HG03558 (cell line): Measurements from ENCODE around the gene REEP1.
"Not testable (repeated sequence)": the region's sequence is repeated elsewhere in the genome, so short reads cannot be mapped to it uniquely, and the experiment has no call there.

Experiments
- ATAC-seq: cut with Tn5 transposase; IDR thresholded peaks from one replicate; pipeline ENCODE4 v1.9.1; 2021; ENCODE audit warnings: moderate number of reproducible peaks; ENCODE audit not compliant: unreplicated experiment; ENCODE audit errors: extremely low read depth

REEP1 gene

GRCh38 chr2:86211033-86211795 lies 126.2 kb downstream of the REEP1 start:
- no peak for ATAC-seq

DNA sequence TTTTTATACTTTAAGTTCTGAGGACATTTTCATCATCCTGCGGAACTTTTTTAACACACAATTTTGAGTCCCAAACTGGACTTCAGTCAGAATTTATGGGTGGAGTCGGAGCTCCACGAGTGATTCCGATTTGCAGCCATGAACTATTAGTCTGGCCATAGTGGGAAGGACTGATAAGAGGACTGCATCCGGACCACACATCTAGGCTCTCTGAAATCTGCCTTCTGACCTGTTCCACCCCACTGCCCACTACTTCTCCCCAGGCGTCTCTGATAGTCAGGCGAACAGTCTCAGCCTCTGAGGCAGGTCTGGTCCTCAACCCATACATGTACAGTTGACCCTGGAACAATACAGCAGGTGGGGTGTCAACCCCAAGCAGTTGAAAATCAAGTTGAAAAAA lies 133.0 kb downstream of the REEP1 start:
- ATAC-seq: no peak

DNA sequence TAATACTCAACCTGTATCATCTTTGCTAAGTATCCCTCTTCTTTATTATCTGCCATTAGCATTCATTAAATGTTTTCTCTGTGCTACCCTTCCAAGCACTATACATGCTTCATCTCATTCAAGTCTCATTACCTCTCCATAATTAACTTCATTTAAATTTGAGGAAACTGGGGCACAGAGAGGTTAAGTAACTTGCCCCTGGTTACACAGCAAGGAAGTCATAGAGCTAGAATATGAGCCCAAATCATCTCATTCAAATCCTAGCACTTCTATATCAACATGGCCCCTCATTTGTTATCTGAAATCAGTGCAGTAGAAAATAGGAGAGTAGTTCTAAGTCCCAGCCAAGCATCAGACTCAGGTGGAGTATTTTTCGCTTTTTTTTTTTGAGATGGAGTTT lies 133.8 kb downstream of the REEP1 start:
- no peak for ATAC-seq

DNA sequence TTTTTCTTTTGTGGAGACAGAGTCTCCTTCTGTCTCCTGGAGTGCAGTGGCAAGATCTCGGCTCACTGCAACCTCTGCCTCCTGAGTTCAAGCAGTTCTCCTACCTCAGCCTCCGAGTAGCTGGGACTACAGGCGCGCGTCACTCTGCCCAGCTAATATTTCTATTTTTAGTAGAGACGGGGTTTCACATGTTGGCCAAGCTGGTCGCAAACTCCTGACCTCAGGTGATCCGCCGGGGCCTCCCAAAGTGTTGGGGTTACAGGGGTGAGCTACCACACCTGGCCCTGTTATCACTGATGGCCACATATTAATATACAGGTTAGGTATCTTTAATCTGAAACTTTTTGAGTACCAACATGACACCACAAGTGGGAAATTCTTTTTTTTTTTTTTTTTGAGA lies 134.7 kb downstream of the REEP1 start:
- no peak for ATAC-seq

GRCh38 chr2:86202336-86202692 lies 135.1 kb downstream of the REEP1 start:
- no peak for ATAC-seq

- no peak for ATAC-seq
Measured at GRCh38 chr2:86201671-86202335, 135.6 kb downstream of the REEP1 start.

- not testable (repeated sequence) for ATAC-seq
Measured at GRCh38 chr2:86200564-86200963, 136.9 kb downstream of the REEP1 start.

GRCh38 chr2:86199834-86200177 lies 137.6 kb downstream of the REEP1 start:
- no peak for ATAC-seq

DNA sequence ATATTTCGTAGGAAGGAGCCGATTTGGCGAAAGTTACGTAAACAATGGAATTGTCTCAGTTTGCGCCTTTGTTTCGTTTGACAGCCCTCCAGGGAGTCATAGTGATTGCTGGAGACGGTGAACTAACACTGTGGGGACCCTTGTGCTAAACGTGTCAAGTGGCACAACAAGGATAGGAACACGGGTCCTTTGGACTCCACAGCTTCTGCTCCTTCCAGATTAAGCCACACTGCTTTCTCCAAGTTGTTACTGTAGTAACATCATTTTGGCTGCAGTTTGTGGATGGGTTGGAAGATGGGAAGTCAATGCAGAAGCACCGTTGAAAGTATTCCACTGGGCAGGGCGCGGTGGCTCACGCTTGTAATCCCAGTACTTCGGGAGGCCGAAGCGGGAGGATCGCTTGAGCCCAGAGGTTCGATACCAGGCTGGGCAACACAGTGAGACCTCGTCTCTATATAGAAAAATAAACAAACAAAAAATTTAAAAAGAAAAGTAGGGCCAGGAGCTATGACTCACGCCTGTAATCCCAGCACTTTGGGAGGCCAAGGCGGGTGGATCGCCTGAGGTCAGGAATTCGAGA lies 141.5 kb downstream of the REEP1 start:
- ATAC-seq: no peak

GRCh38 chr2:86195055-86195807 lies 142.2 kb downstream of the REEP1 start, which contains the start of gene IMMT:
Gene IMMT, minus strand, starts transcription at chr2:86195462. Its CDS starts 80 bp downstream, at chr2:86195382.
- ATAC-seq: peak; percentile 51

DNA sequence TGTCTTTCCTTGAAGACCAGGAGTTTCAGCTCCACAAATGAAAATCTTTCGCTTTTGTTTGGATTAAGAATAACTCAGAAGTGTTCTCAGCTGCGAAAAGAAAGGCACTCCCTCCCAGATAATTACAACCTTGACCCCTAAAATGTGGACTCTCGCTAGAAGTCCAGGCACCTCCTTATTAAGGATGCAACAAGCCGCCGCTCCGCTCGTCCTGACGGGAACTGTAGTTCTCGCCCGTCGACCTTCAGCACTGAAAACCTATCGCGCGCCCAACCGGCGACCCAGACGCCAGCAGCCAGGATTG lies 142.7 kb downstream of the REEP1 start:
- peak; percentile 69 for ATAC-seq

DNA sequence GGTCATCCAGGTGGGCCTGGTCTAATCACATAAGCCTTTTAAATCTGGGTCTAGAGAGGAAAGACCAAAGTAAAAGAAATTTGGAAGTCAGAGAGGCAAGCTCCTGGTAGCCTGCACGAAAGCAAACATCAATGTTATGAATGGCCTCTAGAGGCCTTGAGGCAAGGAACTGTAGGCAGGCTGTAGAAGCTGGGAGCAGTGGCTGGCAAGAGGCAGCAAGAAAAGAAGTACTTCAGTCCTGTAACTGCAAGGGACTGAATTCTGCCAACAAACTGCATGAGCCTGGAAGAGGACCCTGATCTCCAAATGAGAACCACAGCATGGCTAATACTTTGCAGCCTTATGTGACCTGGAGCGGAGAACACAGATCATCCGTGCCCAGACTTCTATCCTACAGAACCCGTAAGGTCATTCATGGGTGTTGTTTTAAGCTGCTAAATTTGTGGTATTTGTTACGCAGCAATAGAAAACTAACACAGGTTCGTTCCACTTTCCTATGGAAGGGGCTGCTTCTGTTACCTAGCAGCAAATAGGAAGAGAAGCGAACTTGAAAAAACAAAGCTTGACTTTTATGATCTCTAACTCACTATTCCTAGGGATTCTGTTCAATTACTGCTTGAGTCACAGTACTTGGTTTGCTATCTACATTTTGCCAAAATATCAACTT lies 143.4 kb downstream of the REEP1 start:
- ATAC-seq: no peak

- no peak for ATAC-seq
Measured at GRCh38 chr2:86189782-86190416, 147.5 kb downstream of the REEP1 start.

GRCh38 chr2:86186431-86186830 lies 151.0 kb downstream of the REEP1 start:
- no peak for ATAC-seq

DNA sequence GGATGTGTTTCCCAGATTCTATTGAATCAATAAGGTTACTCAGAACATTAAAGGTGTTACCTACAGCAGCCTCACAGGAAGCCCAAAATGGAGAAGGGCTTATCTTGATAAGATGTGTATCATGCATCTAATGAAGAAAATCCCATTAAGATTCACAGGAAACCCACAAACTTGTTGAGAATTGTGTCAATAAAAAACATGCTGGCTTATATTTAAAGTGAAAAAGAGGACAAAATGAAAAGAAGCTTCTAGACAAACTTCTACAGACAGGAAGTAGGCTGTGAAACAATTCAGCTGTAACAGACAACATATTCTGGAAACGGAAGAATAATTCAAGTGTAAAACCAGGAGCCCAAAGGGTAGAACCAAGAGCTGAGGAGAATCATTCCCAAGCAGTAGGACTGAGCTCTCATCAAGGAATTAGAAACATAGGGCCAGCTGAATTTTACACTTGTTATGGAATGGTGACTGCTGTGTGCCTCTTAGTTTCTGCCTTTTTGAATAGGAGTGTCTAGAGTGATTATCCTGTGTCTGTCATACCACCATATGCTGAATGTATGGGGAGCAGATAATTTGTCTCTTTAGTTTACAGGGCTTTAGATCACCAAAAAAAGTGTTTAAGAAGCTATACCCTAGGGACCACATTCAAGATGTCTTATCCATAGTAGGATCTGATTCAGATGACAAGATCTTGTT lies 151.8 kb downstream of the REEP1 start:
- ATAC-seq: no peak

DNA sequence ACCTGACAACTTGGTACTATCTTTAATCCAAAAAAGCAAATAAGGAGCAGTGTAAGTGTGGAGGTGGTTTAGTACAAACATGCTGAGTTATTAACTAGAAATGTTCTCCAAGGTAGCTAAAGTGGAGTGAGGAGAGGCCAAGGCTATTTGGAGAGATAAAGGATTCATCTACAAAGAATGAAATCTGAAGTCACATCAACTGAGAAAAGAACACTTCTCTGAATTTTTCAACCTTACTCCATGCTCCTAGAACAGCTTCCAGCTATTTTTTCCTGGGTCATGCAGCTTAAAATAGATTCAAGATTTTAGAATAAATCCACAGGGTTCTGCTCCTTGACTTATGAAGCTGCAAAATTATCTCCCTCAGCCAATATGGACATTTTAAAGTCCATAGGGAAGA lies 160.8 kb downstream of the REEP1 start:
- no peak for ATAC-seq

DNA sequence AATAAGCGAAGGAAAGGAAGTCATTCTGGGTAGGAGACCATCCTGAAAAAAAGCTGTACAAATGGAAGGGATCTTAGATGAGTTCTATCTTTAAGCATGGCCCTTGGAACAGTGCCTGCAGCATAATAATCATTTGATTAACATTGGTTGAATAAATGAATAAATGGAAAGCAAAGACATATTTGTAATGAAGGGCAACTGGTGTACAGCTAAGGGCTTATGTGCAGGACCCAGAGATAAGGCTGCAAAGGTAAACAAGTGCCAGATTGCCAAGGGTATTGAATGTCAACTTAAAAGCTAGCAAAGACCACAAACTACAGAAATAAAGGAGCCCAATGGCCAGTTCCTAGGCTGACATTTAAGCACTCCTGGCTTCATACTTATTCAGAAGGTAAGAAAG lies 161.6 kb downstream of the REEP1 start:
- ATAC-seq: no peak

- ATAC-seq: no peak
Measured at GRCh38 chr2:86174445-86174844, 163.0 kb downstream of the REEP1 start.

DNA sequence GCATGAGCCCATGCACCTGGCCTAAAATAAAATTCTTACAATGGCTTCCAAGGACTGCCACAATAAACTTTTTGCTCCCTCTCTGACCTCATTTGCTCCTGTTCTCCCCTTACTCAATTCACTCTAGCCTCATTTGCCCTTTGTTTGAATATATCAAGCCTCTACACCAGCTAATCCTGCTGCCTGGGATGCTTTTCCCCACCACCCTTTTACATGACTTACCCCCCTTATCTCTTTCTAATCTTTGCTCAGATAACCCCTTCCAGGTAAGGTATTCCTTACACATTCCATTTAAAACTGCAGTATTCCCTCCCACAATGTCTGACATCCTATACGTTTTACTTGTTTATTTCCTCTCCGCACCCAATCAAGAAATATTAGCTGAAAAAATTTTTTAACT lies 164.8 kb downstream of the REEP1 start:
- ATAC-seq: no peak

DNA sequence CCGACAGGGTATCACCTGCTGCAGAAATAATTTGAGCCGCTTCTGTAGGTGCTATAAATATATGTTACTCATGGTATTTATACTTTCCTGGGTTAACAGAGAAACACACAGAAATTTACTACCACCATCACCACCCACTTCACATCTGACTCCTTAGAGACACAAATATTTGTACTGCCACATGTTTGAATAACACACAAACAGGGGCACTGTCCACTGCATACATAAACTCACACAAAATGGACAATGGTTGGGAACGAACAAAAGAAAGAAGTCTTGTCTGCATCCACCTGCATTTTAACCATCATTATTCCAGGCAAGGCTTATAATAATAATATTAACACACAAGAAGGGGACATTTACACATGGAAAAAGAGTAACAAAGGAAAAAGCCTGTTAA lies 166.1 kb downstream of the REEP1 start:
- ATAC-seq: no peak
